ENCODE results near the gene ENAH.

- TF ChIP-seq POLR2AphosphoS5 (IDR thresholded peaks at IDR 0.05; ENCODE audit: borderline replicate concordance, low read depth, low read length) (no peak), EZH2 (IDR thresholded peaks at IDR 0.05) (no peak), FOXP2 (optimal IDR thresholded peaks at IDR 0.05; ENCODE audit: control extremely low read depth, extremely low read length, insufficient read depth) (no peak)
Measured at GRCh38 chr1:225611537-225612223, 41.2 kb downstream of the ENAH start.

Measured in SK-N-MC (cell line).